Left renal pelvis (tissue), 4 donors: ENCODE data around the gene THY1. TPM values are rescaled to one million over a fixed set of nuclear protein-coding genes. Genes with fewer than 3 reads are reported as not detected.
"Not testable (repeated sequence)": the region's sequence is repeated elsewhere in the genome, so short reads cannot be mapped to it uniquely, and the experiment has no call there.

Experiments
- DNase-seq, 4 donors: peaks; one replicate each; pipeline ENCODE4 v3.0.0-alpha.2; 2013; ENCODE audit warnings: low read depth in 4 of 4, low spot score in 3 of 4
- polyA plus RNA-seq, 4 donors: library from polyadenylated mRNA; unstranded; fragments of 120-200 nt; gene quantifications; one replicate each; pipeline ENCODE4 v1.2.1, GENCODE V29; 2013; ENCODE audit not compliant: insufficient read length in 4 of 4

Gene THY1
- polyA plus RNA-seq, 4 donors: 79.8 to 137 (median 91.0) TPM

DNA sequence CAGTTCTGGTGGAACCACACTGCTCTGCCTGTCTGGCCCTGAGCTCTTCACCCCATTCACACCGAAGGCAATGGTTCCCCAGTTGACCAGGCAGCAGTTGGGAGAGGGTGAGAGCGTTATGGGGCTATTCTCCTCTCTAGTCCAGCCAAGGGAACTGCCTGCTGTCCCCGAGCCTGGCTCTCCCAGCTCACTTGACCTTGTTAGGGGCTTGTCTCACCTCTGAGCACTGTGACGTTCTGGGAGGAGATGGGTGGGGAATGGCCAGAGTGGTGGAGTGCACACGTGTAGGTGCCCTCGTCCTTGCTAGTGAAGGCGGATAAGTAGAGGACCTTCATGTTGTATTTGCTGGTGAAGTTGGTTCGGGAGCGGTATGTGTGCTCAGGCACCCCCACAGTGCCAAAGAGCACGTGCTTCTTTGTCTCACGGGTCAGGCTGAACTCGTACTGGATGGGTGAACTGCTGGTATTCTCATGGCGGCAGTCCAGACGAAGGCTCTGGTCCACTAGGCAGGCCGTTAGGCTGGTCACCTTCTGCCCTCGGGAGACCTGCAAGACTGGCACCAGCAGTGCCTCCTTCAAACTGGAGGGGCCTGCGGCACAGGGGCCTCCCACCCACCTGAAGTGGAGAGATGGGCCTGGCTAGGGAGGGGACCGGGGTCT is 3.0 kb downstream of the THY1 start:
- DNase-seq: no peak

- DNase-seq: no peak
Measured at GRCh38 chr11:119419246-119419645, 3.7 kb downstream of the THY1 start.

GRCh38 chr11:119418759-119419158 is 4.2 kb downstream of the THY1 start:
- DNase-seq: no peak

DNA sequence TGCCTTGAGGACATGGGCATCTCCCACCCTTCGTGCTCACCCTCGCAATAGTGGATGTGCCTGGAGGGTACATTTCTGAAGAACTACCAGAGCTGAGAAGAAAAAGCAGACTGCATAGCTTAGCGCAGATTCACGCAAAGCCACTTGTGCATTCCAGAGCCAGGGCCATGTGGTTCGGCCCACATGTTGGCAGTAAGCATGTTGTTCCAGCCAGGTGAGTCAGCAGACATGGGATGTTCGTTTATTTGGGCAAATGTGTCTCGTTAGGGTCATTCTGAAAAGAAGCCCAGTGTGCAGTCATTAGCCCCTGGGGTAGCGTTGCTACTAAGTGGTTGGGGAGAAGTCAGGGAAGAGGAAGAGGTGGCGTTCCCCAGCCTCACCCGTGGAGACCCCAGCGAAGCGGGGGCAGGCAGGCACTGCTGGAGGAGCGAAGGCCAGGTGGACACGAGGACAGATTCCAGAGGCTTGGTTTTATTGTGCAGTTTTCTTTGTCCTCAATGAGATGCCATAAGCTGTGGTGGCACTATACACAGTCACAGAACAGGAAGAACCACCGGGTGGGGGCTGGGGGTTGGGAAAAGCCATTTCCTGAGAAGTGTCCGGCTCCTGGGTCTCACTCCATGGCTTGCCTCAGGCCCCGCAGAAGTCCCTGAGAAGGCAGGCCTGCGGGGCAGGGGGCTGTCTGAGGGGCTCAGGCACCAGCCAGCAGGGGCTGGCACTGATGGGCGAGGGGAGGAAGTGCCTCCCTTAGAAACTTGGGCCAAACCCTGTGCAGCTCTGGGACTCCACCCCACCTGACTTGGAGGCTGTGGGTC is 5.0 kb downstream of the THY1 start:
- no peak for DNase-seq

DNA sequence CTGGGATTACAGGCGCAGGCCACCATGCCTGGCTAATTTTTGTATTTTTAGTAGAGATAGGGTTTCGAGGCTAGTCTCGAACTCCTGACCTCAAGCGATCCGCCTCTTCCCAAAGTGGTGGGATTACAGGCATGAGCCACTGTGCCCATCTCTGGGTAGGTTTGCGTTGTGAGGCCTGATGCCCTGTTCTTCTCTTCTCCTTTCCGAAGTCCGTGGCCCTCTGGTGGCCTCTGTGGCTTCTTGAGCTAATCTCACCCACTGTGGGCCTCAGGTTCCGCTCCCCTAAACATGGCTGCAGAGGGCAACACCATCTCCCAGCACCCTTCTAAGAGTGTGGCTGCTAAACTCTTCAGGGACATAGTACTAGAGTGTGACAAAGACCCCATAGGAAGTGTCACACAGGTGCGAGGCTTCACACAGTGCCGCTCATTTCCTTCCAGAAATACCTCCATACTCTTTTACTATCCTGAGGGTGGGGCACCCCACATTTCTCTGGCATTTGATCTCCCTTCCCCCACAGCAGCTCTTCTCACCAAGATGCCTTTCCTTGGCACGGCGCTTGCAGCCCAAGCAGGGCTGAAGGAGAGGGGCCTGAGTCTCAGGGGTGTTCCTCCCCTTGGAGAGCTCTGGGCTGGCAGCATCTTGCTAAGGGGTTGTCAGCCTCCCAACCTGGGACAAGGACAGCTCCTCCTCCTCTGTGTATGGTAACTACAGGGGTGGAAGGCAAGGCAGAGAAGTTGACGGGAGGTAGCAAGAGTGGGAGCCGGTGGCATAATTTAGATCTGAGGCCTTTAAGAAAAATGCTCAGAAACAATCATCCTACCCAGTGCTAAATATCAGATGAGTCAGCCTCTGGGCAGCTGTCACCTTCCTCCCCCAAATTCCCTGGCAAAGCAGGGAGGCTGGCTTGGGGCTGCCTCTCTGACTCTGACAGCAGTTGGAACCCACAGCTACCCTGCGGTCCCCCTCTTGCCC is 6.1 kb downstream of the THY1 start:
- no peak for DNase-seq

DNA sequence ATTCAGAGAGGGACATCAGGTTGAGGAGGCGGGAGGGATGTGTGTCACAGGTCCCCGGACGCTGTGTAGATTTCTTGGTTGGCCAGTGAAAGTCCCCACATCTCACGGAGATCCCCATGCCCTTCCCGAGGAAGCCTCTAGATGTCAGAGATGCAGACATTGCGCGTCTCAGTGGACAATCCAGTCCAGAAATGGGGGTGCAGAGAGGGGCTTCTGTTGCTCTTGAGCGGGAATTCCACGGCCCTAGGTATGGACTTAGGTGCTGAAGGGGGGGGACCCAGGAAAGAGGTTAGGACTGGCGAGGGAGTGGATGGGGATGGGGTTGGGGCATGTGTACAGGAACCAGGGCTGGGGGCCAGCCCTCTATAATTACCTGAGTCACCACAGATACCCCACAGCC is 7.0 kb downstream of the THY1 start:
- no peak for DNase-seq

- no peak for DNase-seq
Measured at GRCh38 chr11:119415517-119415916, 7.5 kb downstream of the THY1 start.

GRCh38 chr11:119414734-119415133 is 8.2 kb downstream of the THY1 start:
- no peak for DNase-seq

- no peak for DNase-seq
Measured at GRCh38 chr11:119414321-119414720, 8.7 kb downstream of the THY1 start.

GRCh38 chr11:119412072-119412471 is 10.9 kb downstream of the THY1 start:
- DNase-seq: no peak

DNA sequence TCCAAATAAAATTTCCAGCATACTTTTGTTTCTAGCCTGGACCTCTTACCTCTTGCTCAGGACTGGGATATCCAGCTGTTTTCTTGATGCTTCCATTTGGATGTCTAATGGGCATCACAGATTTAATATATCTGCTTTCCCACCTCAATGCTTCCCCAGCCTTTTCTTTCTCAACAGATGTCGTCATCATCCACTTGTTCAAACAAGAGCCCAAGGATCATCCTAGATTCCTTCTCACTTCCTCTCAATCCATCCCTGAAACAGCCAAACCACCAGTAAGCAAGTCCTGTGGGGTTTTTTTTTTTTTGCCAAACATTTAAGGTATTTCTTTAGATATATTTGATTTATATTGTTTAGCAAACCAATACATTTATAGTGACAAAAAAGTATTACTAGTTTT is 12.5 kb downstream of the THY1 start:
- DNase-seq: no peak

DNA sequence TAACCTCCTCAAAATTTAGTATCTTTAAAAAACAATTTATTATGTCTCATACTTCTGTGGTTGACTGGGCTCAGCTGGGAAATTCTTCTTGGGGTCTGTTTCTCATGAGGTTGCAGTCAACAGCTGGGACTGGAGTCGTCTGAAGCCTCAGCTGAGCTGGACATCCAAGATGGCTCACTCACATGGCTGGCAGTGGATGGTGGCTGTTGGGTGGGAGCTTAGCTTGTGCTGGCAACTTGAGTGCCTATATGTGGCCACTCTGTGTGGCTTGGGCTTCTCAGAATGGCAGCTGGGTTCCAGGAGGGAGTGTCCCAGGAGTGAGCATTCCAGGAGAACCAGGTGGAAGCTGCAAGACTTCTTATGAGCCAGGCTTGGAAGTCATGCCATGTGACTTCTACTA is 13.2 kb downstream of the THY1 start:
- DNase-seq: no peak

DNA sequence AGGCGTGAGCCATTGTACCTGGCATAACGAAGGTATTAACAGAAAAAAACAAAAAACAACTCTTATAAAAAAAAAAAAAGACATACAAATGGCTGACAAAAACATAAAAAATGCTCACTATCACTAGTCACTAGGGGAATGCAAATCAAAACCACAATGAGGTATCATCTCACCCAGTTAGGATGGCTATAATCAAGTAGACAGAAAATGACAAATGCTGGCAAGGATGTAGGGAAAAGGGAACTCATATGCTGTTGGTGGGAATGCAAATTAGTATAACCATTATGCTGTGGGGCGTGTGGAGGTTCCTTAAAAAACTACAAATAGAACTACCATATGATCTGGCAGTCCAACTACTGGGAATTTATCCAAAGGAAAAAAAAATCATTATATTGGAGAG is 17.0 kb downstream of the THY1 start:
- DNase-seq: no peak

DNA sequence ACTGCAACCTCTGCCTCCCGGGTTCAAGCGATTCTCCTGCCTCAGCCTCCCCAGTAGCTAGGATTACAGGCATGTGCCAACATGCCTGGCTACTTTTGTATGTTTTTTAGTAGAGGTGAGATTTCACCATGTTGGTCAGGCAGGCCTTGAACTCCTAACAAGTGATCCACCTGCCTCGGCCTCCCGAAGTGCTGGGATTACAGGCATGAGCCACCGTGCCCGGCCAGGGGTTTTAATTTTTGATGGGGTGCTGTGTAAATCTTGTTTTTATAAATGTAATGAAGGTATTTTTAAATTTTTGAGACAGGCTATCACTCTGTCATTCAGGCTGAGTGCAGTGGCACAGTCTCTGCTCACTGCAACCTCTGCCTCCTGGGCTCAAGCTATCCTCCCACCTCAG is 17.5 kb downstream of the THY1 start:
- DNase-seq: not testable (repeated sequence)

- DNase-seq: no peak
Measured at GRCh38 chr11:119404872-119405271, 18.1 kb downstream of the THY1 start.

- DNase-seq: no peak
Measured at GRCh38 chr11:119403021-119403420, 20.0 kb downstream of the THY1 start.

- DNase-seq: no peak
Measured at GRCh38 chr11:119402470-119402869, 20.5 kb downstream of the THY1 start.

GRCh38 chr11:119400860-119401259 is 22.1 kb downstream of the THY1 start:
- no peak for DNase-seq

DNA sequence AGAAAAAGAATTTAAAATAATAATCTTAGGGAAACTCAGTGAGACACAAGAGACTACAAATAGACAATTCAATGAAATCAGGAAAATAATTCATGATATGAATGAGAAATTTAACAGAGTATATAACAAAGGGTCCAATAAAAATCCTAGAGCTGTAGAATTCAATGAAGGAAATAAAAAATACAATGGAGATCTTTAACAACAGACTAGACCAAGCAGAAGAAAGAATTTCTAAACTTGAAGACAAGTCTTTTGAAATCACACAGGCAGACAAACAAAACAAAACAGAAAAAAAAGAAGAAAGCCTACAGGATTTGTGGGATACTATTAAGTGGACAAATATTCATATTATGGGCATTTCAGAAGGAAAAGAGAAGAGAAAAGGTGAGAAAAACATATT is 25.2 kb downstream of the THY1 start:
- no peak for DNase-seq

- no peak for DNase-seq
Measured at GRCh38 chr11:119396835-119397234, 26.1 kb downstream of the THY1 start.

- DNase-seq: no peak
Measured at GRCh38 chr11:119391275-119391674, 31.7 kb downstream of the THY1 start.
